Stimulated activated CD8-positive, alpha-beta memory T cell treated with anti-CD3 and anti-CD28 coated beads, Interleukin-12 subunit alpha, Interleukin-12 subunit beta, amount 100 ng/mL, for 4 hours (primary cell): ENCODE data around the gene ALKBH8.
A peak's percentile ranks its signal among the peaks of the same experiment; 100 is the strongest.
"Not testable (repeated sequence)": the region's sequence is repeated elsewhere in the genome, so short reads cannot be mapped to it uniquely, and the experiment has no call there.

Experiments
- DNase-seq: peaks from one replicate; pipeline ENCODE4 v3.0.0-alpha.2; 2020; ENCODE audit warnings: low read depth

ALKBH8 gene, protein sequence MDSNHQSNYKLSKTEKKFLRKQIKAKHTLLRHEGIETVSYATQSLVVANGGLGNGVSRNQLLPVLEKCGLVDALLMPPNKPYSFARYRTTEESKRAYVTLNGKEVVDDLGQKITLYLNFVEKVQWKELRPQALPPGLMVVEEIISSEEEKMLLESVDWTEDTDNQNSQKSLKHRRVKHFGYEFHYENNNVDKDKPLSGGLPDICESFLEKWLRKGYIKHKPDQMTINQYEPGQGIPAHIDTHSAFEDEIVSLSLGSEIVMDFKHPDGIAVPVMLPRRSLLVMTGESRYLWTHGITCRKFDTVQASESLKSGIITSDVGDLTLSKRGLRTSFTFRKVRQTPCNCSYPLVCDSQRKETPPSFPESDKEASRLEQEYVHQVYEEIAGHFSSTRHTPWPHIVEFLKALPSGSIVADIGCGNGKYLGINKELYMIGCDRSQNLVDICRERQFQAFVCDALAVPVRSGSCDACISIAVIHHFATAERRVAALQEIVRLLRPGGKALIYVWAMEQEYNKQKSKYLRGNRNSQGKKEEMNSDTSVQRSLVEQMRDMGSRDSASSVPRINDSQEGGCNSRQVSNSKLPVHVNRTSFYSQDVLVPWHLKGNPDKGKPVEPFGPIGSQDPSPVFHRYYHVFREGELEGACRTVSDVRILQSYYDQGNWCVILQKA

DNA sequence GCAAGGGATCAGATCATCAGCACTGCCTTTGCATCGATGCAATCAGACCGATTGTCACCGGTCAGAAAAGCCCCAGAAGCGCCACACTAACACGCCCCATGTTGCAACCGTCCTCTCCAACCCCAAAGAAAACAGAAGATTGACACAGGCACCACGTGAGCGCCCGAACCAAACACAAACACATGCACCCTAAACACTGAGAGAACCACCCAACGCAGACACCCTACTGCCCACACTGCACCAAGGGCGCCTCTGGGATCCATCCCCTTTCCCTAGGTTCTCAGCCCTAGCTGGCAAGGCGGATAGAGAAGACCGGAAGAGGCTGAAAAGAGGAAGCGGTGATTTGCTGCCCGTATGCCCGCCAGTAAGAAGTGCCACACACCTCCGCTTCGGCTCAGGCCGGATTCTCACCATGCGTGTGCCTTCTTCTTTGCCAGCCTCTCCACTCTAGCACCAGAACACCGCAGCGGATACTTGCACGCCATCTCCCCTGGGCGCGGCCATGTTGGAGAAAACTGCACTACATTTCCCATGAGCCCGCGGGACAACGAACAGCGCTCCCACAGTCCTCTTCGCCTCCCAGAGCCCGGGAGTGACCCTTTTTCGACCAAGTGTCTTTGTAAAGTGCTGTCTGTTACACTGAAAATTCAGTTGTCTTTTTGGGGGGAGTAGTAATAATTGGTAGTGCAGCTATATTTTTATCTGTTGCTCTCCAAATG, at the start of gene ALKBH8:
ALKBH8 (minus strand) TSS at position 517 of the 719 bp plus-strand sequence. CDS start 4,842 bp downstream, outside the sequence.
- peak; percentile 56 for DNase-seq

DNA sequence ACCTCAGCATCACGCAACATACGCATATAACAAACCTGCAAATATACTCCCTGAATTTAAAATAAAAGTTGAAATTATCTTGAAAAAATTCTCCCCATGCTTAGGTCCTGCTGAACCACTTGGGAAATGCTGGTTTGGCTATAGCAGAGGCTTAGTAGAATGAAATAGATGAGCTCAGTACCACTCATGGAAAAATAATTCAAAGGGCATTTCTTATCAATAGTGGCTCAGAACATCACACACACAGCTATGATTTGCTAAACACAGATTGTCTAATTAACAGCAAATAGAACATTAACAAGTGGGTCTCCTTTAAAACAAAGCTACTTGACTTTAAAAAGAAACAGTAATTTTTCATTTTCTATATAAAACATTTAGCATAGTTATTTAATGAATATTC, 46.9 kb upstream of the ALKBH8 start:
- no peak for DNase-seq

DNA sequence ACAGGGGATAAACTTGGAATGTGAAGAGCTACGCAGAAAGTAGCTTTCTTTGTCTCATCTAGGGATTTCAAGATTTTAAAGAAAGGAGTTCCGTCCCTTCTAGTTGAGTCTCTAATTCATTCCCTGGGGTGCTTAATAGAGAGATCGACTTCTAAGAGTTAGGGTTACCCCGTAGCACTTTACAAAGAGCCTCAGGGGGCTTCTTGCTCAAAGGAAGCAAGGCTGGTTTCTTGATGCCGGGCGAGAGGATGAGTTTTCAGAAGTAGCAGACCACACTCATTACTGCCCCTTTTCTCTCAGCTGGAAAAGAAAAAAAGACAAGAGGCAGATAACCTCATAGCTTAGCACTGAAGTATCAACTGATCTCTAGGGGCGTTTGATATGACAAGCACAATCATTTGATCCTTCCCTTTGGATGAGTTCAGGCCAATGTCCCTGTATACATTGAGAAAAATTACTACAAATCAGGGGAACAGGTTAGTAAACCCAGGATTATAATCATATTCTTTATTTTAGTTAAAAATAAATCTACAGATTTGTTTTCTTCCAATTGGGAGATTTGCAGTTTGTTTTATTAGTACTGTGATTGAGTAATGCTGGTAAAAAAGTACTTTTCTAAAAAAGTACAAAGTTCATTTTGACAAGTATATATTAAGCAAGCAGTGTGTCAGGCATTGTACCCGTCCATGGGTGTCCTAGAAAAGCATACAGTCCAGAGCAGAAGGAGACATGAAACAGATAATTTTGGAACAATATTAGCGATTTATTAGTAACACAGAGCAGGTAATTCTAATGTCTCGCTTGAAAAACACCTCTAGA, 44.1 kb upstream of the ALKBH8 start:
- no peak for DNase-seq

DNA sequence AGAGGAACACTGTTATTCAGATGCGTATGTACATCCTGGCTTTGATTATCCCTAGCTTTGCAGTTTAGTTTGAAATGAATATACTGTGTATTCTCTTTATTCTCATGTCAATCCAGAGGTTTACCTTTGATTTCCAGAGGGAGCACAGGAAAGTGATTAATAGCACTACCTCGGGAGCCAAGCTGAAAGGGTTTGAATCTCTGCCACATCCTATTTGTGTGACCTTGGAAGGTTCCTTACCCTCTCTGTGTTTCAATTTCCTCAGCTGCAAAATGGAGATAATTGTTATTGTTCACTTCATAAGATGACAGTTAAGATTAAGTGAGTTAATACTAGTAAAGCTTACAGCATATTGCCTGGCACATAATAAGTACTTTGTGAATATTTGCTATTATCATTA, 43.3 kb upstream of the ALKBH8 start:
- DNase-seq = no peak

DNA sequence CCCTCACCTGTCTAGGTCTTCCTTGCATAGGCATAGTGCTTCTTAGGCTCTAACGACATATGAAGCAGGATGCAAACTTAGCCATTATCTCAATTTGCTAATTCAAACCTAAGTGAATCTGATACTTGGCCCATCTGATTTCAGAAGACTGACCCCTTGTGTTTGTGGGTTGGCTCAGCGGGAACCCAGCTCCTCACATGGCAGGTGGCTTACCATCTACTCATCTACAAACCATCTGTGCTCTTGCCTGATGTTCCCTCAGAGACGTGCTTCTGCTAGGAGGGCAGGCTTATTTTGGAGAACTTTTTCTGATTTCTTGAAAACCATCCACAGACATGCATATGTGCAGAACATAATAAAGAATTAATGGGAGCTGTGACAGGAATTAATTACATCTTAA, 40.6 kb upstream of the ALKBH8 start:
- DNase-seq = no peak

DNA sequence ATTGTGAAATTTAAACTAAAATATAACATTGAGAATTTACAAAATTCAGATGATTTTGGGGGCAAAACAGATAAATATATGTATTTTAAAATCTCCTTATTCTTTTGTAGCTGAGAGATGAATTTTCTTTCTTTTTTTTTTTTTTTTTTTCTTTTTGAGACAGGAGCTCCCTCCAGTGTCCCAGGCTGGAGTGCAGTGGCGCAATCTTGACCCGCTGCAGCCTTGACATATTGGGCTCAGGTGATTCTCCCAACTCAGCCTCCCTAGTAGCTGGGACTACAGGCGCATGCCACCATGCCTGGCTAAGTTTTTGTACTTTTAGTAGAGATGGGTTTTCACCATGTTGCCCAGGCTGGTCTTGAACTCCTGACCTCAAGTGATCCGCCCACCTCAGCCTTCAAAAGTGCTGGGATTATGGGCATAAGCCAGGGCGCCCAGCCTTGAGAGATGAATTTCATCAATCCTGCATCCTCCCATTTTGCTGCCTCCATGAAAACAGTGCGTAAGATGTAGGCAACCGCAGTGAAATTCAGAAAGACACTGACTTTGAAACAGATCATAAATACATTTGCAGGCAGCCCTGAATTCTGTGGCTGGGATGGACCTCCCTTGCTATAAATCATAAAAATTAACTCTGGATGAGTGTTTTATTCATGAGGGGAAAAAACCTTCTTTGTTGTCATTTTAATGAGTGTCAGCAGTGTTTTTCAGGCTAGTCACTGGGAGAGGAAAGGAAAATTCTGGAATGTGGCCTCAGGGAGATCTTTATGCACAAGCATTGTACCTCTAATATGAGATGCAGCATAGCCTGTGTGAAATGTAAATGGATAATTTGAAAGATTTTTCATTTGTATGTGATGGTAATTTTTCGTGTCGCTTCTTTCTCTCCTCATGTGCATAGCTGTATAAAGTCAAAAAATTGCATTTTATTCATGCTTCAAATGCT, 39.8 kb upstream of the ALKBH8 start:
- DNase-seq = no peak

DNA sequence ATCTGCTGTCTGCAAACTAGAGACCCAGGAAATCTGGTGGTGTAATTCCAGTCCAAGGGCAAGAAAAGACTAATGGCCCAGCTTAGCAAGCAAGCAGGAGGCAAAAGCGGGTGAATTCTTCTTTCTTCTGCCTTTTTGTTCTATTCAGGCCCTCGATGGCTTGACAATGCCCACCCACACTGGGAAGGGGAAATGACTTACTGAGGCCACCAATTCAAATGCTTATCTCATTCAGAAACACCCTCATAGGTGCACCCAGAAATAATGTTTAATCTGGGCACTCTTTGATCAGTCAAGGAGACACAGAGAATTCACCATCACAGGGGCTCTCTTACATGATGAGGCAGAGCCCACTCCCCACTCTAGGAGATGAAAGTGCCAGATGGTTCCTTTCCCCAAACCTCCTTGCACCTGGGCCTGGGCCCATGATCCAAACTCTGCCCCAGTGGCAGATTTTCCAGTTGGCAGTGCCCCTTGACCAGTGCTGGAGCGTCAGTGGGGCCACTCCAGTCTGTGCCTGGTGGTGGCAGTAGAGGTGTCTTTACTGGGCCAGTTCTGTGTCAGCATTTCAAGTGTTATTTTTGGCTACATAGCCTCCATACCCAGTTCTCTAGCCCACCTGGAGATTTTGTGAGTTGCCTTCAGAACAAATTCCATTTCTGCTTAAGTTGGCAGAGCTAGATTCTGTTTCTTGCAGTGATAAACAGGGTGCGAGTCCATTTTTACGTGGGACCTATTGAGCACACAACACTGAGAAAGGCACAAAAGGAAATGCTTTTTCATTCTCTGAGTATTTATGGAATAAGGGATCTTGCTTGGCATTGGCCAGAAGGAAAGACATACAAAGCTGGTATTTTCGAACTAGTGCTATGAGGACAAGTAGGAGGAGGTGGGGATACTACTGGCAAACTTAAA, 32.9 kb upstream of the ALKBH8 start:
- DNase-seq = no peak

DNA sequence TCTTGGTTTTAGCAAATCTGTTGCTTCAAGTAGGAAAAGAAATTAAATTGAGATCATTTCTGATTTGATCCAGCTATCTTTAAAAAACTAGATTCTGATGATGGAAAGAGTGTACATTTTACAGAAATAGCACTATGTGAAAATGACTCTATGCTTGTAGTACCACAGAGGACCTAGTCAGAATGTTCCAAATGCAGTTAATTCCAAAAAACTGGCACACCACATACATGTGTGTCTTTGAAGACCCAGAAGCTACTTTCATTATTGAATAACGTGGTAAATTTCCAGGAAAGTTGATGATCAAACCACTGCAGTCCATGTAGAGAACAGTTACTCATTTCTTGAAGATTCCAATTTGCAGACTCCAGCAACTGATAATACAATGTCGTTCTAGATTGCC, 29.2 kb upstream of the ALKBH8 start:
- DNase-seq = no peak

DNA sequence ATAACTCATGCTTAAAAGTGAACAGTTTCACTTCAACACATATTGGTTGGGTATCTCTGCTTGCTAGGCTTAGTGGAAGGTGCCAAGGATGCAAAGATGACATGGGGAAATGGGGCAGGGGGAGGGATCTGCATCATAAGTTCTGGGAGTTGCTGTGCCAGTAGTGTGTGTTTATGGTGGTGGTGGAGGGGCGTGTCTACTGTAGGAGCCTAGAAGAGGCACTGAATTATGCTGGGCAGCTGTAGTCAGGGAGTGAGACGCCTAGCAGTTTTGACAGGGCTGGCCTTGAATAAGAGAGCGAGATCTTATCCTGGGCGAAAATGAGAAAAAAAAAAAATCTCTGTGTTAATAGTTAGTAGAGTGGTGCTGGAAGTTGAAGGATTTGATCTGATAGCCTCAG, 28.4 kb upstream of the ALKBH8 start:
- DNase-seq = no peak

DNA sequence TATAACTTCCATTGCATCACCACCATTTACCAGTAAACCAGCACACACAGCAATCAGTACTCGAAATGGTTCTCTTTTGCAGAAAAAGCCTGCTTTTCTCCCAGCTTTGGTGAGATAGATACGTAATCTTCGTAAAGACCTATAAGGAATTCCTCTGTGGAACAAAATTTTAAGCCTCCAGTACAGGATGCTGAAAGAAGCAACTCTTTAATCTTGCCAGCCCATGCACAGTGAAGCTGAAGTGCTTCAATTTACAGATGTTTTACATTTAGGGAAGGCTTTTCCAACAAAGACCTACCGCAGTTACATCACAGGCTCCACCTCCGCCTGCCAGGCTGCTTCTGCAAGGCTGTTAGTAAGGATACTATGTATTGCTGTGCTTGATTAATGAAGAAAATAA, 27.3 kb upstream of the ALKBH8 start:
- no peak for DNase-seq

DNA sequence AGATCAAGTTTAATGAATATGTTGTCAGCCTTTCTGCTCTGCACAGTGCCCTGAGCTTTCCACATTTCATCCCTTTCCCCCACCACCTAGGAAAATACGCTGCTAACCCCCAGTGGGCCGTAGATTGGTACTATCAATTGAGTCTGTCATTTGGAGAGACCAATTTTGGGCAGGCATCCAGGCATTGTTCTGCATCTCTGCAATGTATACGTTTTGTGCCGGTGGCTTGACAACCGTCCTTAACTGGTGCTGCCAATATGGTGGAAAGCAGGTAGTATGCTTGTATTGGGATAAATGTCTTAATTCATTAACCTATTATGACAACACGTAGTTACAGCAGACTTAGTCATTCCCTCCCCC, 26.7 kb upstream of the ALKBH8 start:
- DNase-seq = no peak

DNA sequence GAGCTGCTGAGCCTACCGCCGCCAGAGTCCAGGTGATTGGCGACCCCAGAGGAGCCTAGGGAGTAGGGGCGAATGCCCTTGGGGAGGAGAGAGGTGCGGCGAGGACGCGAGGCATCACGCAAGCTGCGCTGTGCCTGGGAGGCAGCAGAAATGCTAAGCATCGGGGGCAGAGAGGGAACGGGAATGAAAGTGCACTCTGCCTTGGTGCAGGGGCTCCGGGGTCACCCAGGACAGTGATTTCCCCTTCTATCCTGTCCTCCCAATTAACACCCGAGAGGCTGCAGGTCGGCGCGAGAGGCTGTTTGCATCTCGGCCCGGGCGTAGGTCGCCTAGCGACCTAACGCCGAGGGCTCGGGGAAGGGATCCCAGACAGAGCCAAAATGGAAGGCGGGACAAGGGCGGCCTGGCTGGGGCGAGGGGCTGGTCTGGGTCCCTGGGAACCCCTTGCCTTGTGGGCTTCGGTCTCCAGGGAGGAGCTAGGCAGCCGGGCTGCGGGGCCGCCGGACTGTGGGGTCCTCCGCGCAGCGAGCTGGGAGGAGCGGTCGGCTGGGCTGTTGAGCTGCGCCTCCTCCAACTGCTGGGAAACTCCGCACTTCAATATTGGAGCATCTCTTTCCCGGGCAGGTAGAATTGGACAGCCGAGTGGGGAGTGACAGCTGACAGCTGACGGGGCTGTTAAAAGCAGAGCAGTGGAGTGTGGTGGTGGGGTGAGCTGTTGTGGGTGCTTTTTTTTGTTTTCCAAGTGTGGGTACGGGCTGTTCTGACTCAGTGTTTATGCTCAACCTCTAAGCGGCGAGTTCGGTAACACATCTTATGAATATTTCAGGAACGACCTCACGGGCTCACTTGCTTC, 26.1 kb upstream of the ALKBH8 start:
- no peak for DNase-seq

DNA sequence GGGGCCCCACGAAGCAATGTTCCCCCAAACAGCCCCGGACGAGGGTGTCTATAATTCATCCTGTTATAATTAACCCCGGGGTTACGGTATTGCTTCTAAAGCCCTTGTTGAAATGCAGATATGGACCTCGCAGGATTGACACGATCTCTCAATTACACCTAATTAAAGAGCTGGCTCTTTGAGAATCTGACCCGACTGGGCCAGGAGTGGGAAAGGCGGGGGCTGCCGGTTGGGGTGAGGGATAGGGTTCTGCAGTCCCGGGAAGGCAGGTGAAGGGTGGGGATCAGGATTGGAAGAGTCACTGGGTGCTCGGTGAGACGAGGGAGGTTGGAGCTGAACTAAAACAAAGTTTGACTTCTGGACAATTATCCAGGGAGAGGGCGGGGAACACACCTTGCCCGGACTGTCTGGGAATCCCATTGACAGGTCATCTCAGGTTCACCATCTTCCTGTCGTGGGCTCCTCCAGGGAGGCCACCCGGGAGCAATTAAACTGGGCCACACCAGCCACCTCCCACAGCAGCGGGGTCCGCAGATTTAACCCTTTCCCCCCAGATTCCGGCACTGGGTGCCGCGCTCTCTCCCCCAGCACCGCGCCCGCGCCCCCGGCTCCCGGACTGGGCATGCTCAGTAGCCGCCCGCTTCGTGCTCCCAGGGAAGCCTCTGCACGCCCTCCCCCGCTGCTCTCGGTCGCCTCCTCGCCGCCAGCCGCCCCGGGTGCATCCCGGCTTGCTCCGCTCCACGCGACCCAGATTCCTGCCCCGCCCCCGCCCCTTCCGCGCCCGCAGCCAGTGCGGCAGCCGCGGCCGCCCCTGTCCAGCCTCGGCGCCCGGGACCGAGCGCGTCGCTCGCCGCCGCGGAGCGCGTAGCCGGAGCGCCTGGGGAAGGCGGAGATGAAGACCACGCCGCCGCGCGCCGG, 25.2 kb upstream of the ALKBH8 start, which contains the start of gene ELMOD1:
ELMOD1 (plus strand) TSS at position 688 of the 918 bp plus-strand sequence. CDS start 27,043 bp downstream, outside the sequence.
- no peak for DNase-seq

DNA sequence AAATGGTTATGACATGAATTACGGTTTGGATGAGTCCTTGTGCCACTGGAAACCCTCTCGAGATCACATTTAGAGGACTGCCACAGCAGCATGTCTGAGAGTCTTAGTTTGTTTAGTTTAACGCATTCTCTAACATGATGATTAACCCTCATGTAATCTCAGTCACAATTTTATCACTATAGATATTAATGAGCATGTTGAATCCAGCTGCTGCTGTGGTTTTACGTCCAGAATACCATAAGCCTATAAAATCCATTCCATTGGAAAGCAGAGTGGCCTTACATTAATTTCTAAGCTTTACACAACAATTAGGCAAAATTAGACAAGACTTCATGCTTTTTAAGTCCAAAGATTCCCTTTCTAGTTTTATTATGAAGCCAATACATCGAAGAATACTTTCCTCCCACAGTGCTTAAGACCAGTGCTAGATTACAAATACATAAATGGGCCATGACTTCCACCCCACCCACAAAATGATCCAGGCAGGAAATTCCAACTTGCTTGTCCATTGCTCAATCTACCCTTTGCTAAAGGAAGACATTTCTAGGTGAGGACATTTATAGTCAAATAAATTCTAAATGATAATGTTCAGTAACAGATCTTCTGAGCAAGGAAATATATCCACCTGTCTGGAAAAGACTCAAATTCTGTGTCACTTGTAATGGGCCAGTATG, 21.9 kb upstream of the ALKBH8 start:
- DNase-seq = no peak

DNA sequence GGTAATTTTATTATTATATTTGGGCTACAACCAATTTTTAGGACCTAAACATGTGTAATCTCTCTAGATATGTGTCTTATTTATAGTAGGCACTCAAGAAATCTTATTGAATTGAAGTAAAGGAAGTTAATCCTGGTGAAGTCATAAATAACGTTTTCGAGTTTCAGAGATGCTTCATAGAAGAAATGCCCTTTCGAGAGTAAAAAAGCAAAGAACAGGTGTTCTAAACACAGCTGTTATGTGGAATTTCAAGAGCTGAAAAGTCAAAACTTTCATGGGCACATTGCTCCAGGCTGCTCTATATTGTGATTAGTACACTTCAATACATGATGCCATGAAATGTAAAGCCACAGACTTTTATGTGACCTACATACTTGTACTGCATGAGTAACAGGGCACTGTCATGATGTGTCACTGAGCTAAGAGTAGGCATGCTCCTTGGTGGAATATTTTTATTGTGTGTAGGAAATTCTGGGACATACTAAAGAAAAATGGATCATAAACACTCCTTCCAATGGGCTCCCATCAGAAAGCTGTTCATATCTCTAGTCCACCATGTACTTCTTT, 18.2 kb upstream of the ALKBH8 start:
- DNase-seq = no peak

DNA sequence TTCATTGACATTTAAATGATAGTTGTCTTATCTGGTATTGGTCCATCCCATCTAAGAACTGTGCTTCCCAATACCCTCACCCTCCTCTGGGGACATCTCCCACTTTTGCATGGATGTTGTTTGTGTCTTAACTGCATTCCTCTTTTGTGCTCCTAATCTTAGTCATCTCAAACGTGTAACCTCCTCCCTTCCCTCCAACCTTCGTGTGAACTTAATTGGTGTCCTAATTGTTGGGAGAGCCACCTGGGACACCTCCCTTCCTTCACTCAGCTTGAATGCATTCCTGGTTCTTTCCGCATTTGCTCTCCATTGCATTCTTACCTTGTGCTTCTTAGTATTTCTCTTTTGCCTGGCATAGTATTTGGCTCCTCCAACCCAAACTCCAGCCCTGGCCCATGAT, 15.6 kb upstream of the ALKBH8 start:
- DNase-seq = no peak

DNA sequence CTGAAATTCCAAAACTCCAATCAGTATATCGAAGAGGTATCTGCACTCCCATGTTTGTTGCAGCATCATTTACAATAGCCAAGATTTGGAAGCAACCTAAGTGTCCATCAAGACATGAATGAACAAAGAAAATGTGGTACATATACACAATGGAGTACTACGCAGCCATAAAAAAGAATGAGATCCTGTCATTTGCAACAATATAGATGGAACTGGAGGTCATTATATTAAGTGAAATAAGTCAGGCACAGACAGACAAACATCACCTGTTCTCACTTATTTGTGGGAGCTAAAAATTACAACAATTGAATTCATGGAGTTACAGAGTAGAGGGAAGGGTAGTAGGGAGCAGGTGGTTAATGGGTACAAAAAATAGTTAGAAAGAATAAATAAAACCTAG, 13.6 kb upstream of the ALKBH8 start:
- DNase-seq = not testable (repeated sequence)
